ENCODE measurements around the gene PLCD4.
A peak's percentile ranks its signal among the peaks of the same experiment; 100 is the strongest.

PLCD4 gene

GRCh38 chr2:218622606-218623365 lies 15.1 kb downstream of the PLCD4 start:
- no peak for DNase-seq

- DNase-seq: no peak
Measured at GRCh38 chr2:218623366-218623705, 15.6 kb downstream of the PLCD4 start.

- DNase-seq: no peak
Measured at GRCh38 chr2:218626369-218626768, 18.7 kb downstream of the PLCD4 start.

GRCh38 chr2:218627939-218628338 lies 20.2 kb downstream of the PLCD4 start:
- DNase-seq: no peak

GRCh38 chr2:218631837-218632236 lies 24.1 kb downstream of the PLCD4 start:
- no peak for DNase-seq

GRCh38 chr2:218635719-218636118 lies 28.0 kb downstream of the PLCD4 start:
- DNase-seq: no peak

GRCh38 chr2:218638372-218638771 lies 30.7 kb downstream of the PLCD4 start:
- no peak for DNase-seq

- DNase-seq: no peak
Measured at GRCh38 chr2:218642121-218642656, 34.5 kb downstream of the PLCD4 start.

GRCh38 chr2:218642786-218643185 lies 35.1 kb downstream of the PLCD4 start:
- DNase-seq: no peak

GRCh38 chr2:218643751-218644310 lies 36.1 kb downstream of the PLCD4 start:
- no peak for DNase-seq

GRCh38 chr2:218644721-218645120 lies 37.0 kb downstream of the PLCD4 start:
- DNase-seq: no peak

GRCh38 chr2:218645126-218645525 lies 37.4 kb downstream of the PLCD4 start:
- no peak for DNase-seq

- DNase-seq: peak; percentile 16
Measured at GRCh38 chr2:218648088-218648786, 40.5 kb downstream of the PLCD4 start.

- no peak for DNase-seq
Measured at GRCh38 chr2:218648787-218649100, 41.0 kb downstream of the PLCD4 start.

- DNase-seq: no peak
Measured at GRCh38 chr2:218655751-218656150, 48.1 kb downstream of the PLCD4 start.

- peak; percentile 22 for DNase-seq
Measured at GRCh38 chr2:218658671-218659257, 51.1 kb downstream of the PLCD4 start.

- peak; percentile 91 for DNase-seq
Measured at GRCh38 chr2:218659258-218659987, 51.7 kb downstream of the PLCD4 start, which contains the start of the genes BCS1L and ZNF142. Gene BCS1L (plus strand): TSS chr2:218659683. CDS start chr2:218660988, 1,305 bp downstream. Gene ZNF142 (minus strand): TSS chr2:218659623. CDS start chr2:218656429, 3,194 bp downstream.

GRCh38 chr2:218659988-218660358 lies 52.3 kb downstream of the PLCD4 start:
- DNase-seq: no peak

- no peak for DNase-seq
Measured at GRCh38 chr2:218662377-218662776, 54.7 kb downstream of the PLCD4 start.

- DNase-seq: no peak
Measured at GRCh38 chr2:218662827-218663226, 55.1 kb downstream of the PLCD4 start.

- no peak for DNase-seq
Measured at GRCh38 chr2:218663901-218664300, 56.2 kb downstream of the PLCD4 start.

- DNase-seq: no peak
Measured at GRCh38 chr2:218664653-218665052, 57.0 kb downstream of the PLCD4 start.

GRCh38 chr2:218671097-218671653 lies 63.5 kb downstream of the PLCD4 start:
- DNase-seq: no peak

Measured in NCI-H2227 treated with DMSO at 0.1 percent for 48 hours (cell line).